Gastroesophageal sphincter (tissue), 4 donors: ENCODE data around the gene ABRACL. TPM values are rescaled to one million over a fixed set of nuclear protein-coding genes. Genes with fewer than 3 reads are reported as not detected.

Experiments
- ATAC-seq: fragments of 150-250 bp; one replicate; pipeline ENCODE4 v1.9.1; 2016; ENCODE audit warnings: mild to moderate bottlenecking, moderate library complexity
- H3K27ac ChIP-seq, 4 donors: fragments of 200-600 bp; sonication (generic) in 3 of 4; 1 replicate in 3 of 4; 2 replicates in 1 of 4; pipeline ENCODE4 v1.5.1; 2016 to 2019
- H3K27me3 ChIP-seq: fragments of 200-600 bp; sonication (generic); one replicate; pipeline ENCODE4 v1.5.1; 2019
- H3K36me3 ChIP-seq, 2 donors: fragments of 200-600 bp; sonication (generic); one replicate each; pipeline ENCODE4 v1.5.1; 2019; ENCODE audit warnings: control low read depth in 1 of 2
- H3K4me1 ChIP-seq, 3 donors: fragments of 200-600 bp; sonication (generic); 1 replicate in 2 of 3; 2 replicates in 1 of 3; pipeline ENCODE4 v1.5.1; 2016 to 2019; ENCODE audit warnings: control low read depth in 2 of 3
- H3K4me3 ChIP-seq, 2 donors: fragments of 200-600 bp; sonication (generic); one replicate each; pipeline ENCODE4 v1.5.1; 2019; ENCODE audit warnings: mild to moderate bottlenecking in 1 of 2, moderate library complexity in 1 of 2
- H3K9me3 ChIP-seq, 3 donors: fragments of 200-600 bp; sonication (generic); one replicate each; pipeline ENCODE4 v1.5.1; 2017 to 2019; ENCODE audit warnings: control low read depth in 2 of 3
- CTCF ChIP-seq, 4 experiments: fragments of 200-600 bp in 2 of 4; fragments of 450-650 bp in 2 of 4; sonication (generic) in 1 of 4; IDR thresholded peaks; one replicate each; pipeline ENCODE4 v1.5.1; 2017 to 2019; ENCODE audit warnings: antibody characterized with exemption in 4 of 4, mild to moderate bottlenecking in 2 of 4, moderate library complexity in 2 of 4
- EP300 ChIP-seq: sonication (generic); formaldehyde crosslinking; IDR thresholded peaks from one replicate; pipeline ENCODE4 v1.6.1; 2017; ENCODE audit warnings: antibody characterized with exemption, mild to moderate bottlenecking
- POLR2A ChIP-seq, 2 donors: fragments of 450-650 bp; IDR thresholded peaks; one replicate each; pipeline ENCODE4 v1.6.1; 2017; ENCODE audit warnings: antibody characterized with exemption in 2 of 2, mild to moderate bottlenecking in 2 of 2, moderate library complexity in 1 of 2
- POLR2AphosphoS5 ChIP-seq: sonication (generic); formaldehyde crosslinking; IDR thresholded peaks from one replicate; pipeline ENCODE4 v1.6.1; 2017; ENCODE audit warnings: antibody characterized with exemption
- WGBS, 2 donors: methylation state at CpG; one replicate each; pipeline ENCODE4 v1.1.5; 2018; ENCODE audit warnings: low coverage in 1 of 2; 5-methylcytosine and 5-hydroxymethylcytosine counted together
- total RNA-seq, 4 donors: library from RNA; depleted of rRNA; stranded (reverse); fragments of >200 nt; gene quantifications; one replicate each; pipeline ENCODE4 v1.1.0, GENCODE V29; 2016

Gene ABRACL
- total RNA-seq, 4 donors from 2014 or later = 0.78 to 11.9 (median 8.4) TPM

GRCh38 chr6:138986578-138986977, 42.0 kb upstream of the ABRACL start:
- Histone ChIP-seq H3K36me3 (no peaks in the 10 kb centered on the region), H3K27me3 (no peaks in the 10 kb centered on the region), H3K4me1 (peaks cover 0 to 64% (median 7%) of the 10 kb centered on the region in 3 donors), H3K27ac (peak overlapping the region in 2 of 4 donors; percentile 87 to 91), H3K9me3 (no peaks in the 10 kb centered on the region), H3K4me3 (peak overlapping the region; percentile 70 to 93)
- ATAC-seq = no peak
- TF ChIP-seq EP300 = no peak
- no peak for TF ChIP-seq POLR2AphosphoS5
- no peak for TF ChIP-seq CTCF (IDR thresholded peaks at IDR 0.05)
- no peak for TF ChIP-seq POLR2A (IDR thresholded peaks at IDR 0.05)
- 12% methylated on average over 3 of the region's 3 CpGs for WGBS, 2 donors

GRCh38 chr6:138987080-138987642, 41.4 kb upstream of the ABRACL start:
- H3K27ac ChIP-seq = peak overlapping the region; percentile 82 to 91 (median 85)
- no peaks in the 10 kb centered on the region for H3K9me3 ChIP-seq
- no peaks in the 10 kb centered on the region for H3K27me3 ChIP-seq
- peaks cover 0 to 58% (median 7%) of the 10 kb centered on the region in 3 donors for H3K4me1 ChIP-seq
- H3K4me3 ChIP-seq = peak overlapping the region; percentile 70 to 93
- no peak for ATAC-seq
- no peaks in the 10 kb centered on the region for H3K36me3 ChIP-seq
- 0% methylated on average over 3 of the region's 35 CpGs for WGBS, 2 donors
- no peak for TF ChIP-seq POLR2A (IDR thresholded peaks at IDR 0.05)
- TF ChIP-seq POLR2AphosphoS5 = peak; percentile 1

GRCh38 chr6:138987643-138988468, 40.7 kb upstream of the ABRACL start, which contains the start of gene REPS1:
REPS1 (minus strand) TSS chr6:138988253; CDS start chr6:138987682, 571 bp downstream.
- peak; percentile 98 for ATAC-seq
- TF ChIP-seq CTCF (IDR thresholded peaks at IDR 0.05) (peak; percentile 92 to 100 (median 98)), POLR2AphosphoS5 (peak; percentile 76), POLR2A (IDR thresholded peaks at IDR 0.05) (peak; percentile 64 to 78), EP300 (no peak)

GRCh38 chr6:138988469-138988834, 40.1 kb upstream of the ABRACL start:
- Histone ChIP-seq H3K27me3 (no peaks in the 10 kb centered on the region), H3K27ac (peak overlapping the region; percentile 25 to 91 (median 85)), H3K4me3 (peak overlapping the region; percentile 70 to 93), H3K4me1 (peaks cover 0 to 45% (median 4%) of the 10 kb centered on the region in 3 donors), H3K9me3 (no peaks in the 10 kb centered on the region), H3K36me3 (no peaks in the 10 kb centered on the region)
- no peak for TF ChIP-seq EP300
- no peak for TF ChIP-seq POLR2A (IDR thresholded peaks at IDR 0.05)
- no peak for TF ChIP-seq CTCF (IDR thresholded peaks at IDR 0.05)
- TF ChIP-seq POLR2AphosphoS5 = no peak
- WGBS, 2 donors = 0 to 17% methylated on average over 6 to 7 of the region's 11 CpGs
- peak; percentile 5 for ATAC-seq

More at GRCh38 chr6:138987643-138988468, 40.7 kb upstream of the ABRACL start, which contains the start of gene REPS1:
- peak within 1 kb of the TSS; percentile 70 to 93 for H3K4me3 ChIP-seq
- no peaks in the 10 kb centered on the region for H3K27me3 ChIP-seq
- H3K4me1 ChIP-seq = peaks cover 0 to 51% (median 4%) of the 10 kb centered on the region in 3 donors
- peak within 1 kb of the TSS; percentile 82 to 91 (median 85) for H3K27ac ChIP-seq
- no CpG with 5 or more reads among the region's 105 CpGs for WGBS, 2 donors
- no peaks in the 10 kb centered on the region for H3K36me3 ChIP-seq
- no peaks in the 10 kb centered on the region for H3K9me3 ChIP-seq

- peak overlapping the region in 1 of 4 donors; percentile 91 for H3K27ac ChIP-seq
- TF ChIP-seq POLR2AphosphoS5 (no peak), EP300 (no peak), CTCF (IDR thresholded peaks at IDR 0.05) (no peak), POLR2A (IDR thresholded peaks at IDR 0.05) (no peak)
These were observed 39.2 kb upstream of the ABRACL start for GRCh38 chr6:138989098-138989983.

More at GRCh38 chr6:138989098-138989983, 39.2 kb upstream of the ABRACL start:
- no peaks in the 10 kb centered on the region for H3K36me3 ChIP-seq
- ATAC-seq = no peak
- no peak overlapping the region for H3K4me3 ChIP-seq
- H3K4me1 ChIP-seq = peaks cover 0 to 36% (median 4%) of the 10 kb centered on the region in 3 donors
- H3K27me3 ChIP-seq = no peaks in the 10 kb centered on the region
- WGBS, 2 donors = 91 to 94% methylated on average over 5 of the region's 5 CpGs
- no peaks in the 10 kb centered on the region for H3K9me3 ChIP-seq
